Activated naive CD8-positive, alpha-beta T cell treated with anti-CD3 and anti-CD28 coated beads, Interleukin-2, amount 50 U/mL, for 24 hours (primary cell): ENCODE measurements around the gene C13orf42.
"Not testable (repeated sequence)": the region's sequence is repeated elsewhere in the genome, so short reads cannot be mapped to it uniquely, and the experiment has no call there.

Experiments
- ATAC-seq: fragments of 150-1000 bp; cut with Tn5 transposase; one replicate; pipeline ENCODE4 v1.10.0; 2021
- DNase-seq: peaks from one replicate; pipeline ENCODE4 v3.0.0; 2021
- H3K27ac Mint-ChIP-seq: one replicate; pipeline ENCODE4 v1.8.0; 2021; ENCODE audit warnings: mild to moderate bottlenecking, mixed read lengths
- H3K27me3 Mint-ChIP-seq: one replicate; pipeline ENCODE4 v1.8.0; 2021; ENCODE audit warnings: mixed read lengths
- H3K36me3 Mint-ChIP-seq: one replicate; pipeline ENCODE4 v1.8.0; 2021; ENCODE audit warnings: low read depth, mixed read lengths
- H3K4me1 Mint-ChIP-seq: one replicate; pipeline ENCODE4 v1.8.0; 2021; ENCODE audit warnings: mixed read lengths
- H3K4me3 Mint-ChIP-seq: one replicate; pipeline ENCODE4 v1.8.0; 2021; ENCODE audit warnings: mild to moderate bottlenecking, moderate library complexity, mixed read lengths
- H3K9me3 Mint-ChIP-seq: one replicate; pipeline ENCODE4 v1.8.0; 2021; ENCODE audit warnings: mixed read lengths

C13orf42 gene

GRCh38 chr13:51137250-51137649 lies 26.2 kb upstream of the C13orf42 start:
- ATAC-seq, result no peak
- peaks cover 4% of the 10 kb centered on the region for H3K27me3 Mint-ChIP-seq
- H3K9me3 Mint-ChIP-seq, result no peaks in the 10 kb centered on the region
- H3K4me1 Mint-ChIP-seq, result no peaks in the 10 kb centered on the region
- no peak overlapping the region for H3K27ac Mint-ChIP-seq
- no peak overlapping the region for H3K4me3 Mint-ChIP-seq
- H3K36me3 Mint-ChIP-seq, result no peaks in the 10 kb centered on the region
- DNase-seq, result no peak

GRCh38 chr13:51136276-51136980 lies 25.4 kb upstream of the C13orf42 start:
- H3K4me1 Mint-ChIP-seq, result no peaks in the 10 kb centered on the region
- ATAC-seq, result no peak
- H3K4me3 Mint-ChIP-seq, result no peak overlapping the region
- H3K9me3 Mint-ChIP-seq, result no peaks in the 10 kb centered on the region
- DNase-seq, result no peak
- peaks cover 4% of the 10 kb centered on the region for H3K27me3 Mint-ChIP-seq
- H3K27ac Mint-ChIP-seq, result no peak overlapping the region
- no peaks in the 10 kb centered on the region for H3K36me3 Mint-ChIP-seq

- DNase-seq, result no peak
- peaks cover 13% of the 10 kb centered on the region for H3K9me3 Mint-ChIP-seq
- no peak for ATAC-seq
- no peaks in the 10 kb centered on the region for H3K36me3 Mint-ChIP-seq
- H3K4me3 Mint-ChIP-seq, result no peak overlapping the region
- H3K27me3 Mint-ChIP-seq, result peaks cover 4% of the 10 kb centered on the region
- H3K27ac Mint-ChIP-seq, result no peak overlapping the region
- no peaks in the 10 kb centered on the region for H3K4me1 Mint-ChIP-seq
Measured at GRCh38 chr13:51134763-51135365, 23.8 kb upstream of the C13orf42 start.

GRCh38 chr13:51130348-51130747 lies 19.3 kb upstream of the C13orf42 start:
- no peak overlapping the region for H3K27ac Mint-ChIP-seq
- ATAC-seq (no peak), DNase-seq (no peak)
- H3K4me3 Mint-ChIP-seq, result no peak overlapping the region
- H3K4me1 Mint-ChIP-seq, result peaks cover 3% of the 10 kb centered on the region
- H3K9me3 Mint-ChIP-seq, result peaks cover 19% of the 10 kb centered on the region
- H3K27me3 Mint-ChIP-seq, result peaks cover 4% of the 10 kb centered on the region
- no peaks in the 10 kb centered on the region for H3K36me3 Mint-ChIP-seq

GRCh38 chr13:51125495-51126226 lies 14.6 kb upstream of the C13orf42 start:
- Mint-ChIP-seq H3K4me3 (no peak overlapping the region), H3K4me1 (peaks cover 16% of the 10 kb centered on the region), H3K36me3 (no peaks in the 10 kb centered on the region), H3K27me3 (peaks cover 12% of the 10 kb centered on the region), H3K9me3 (peaks cover 14% of the 10 kb centered on the region), H3K27ac (no peak overlapping the region)
- DNase-seq, result peak; percentile 48
- peak; percentile 35 for ATAC-seq

- peak; percentile 8 for DNase-seq
- Mint-ChIP-seq H3K36me3 (no peaks in the 10 kb centered on the region), H3K27me3 (peaks cover 12% of the 10 kb centered on the region), H3K4me1 (peaks cover 16% of the 10 kb centered on the region), H3K9me3 (no peaks in the 10 kb centered on the region), H3K27ac (no peak overlapping the region), H3K4me3 (no peak overlapping the region)
- ATAC-seq, result peak; percentile 85
Measured at GRCh38 chr13:51122868-51123566, 11.9 kb upstream of the C13orf42 start.

- H3K27ac Mint-ChIP-seq, ATAC-seq, H3K4me3 Mint-ChIP-seq, H3K36me3 Mint-ChIP-seq: not testable (repeated sequence)
- peaks cover 14% of the 10 kb centered on the region for H3K27me3 Mint-ChIP-seq
- DNase-seq, result peak; percentile 40
- peaks cover 11% of the 10 kb centered on the region for H3K9me3 Mint-ChIP-seq
- H3K4me1 Mint-ChIP-seq, result peaks cover 16% of the 10 kb centered on the region
Measured at GRCh38 chr13:51120873-51121272, 9.8 kb upstream of the C13orf42 start.

GRCh38 chr13:51118809-51119431 lies 7.8 kb upstream of the C13orf42 start:
- DNase-seq (no peak), ATAC-seq (no peak)
- no peaks in the 10 kb centered on the region for H3K36me3 Mint-ChIP-seq
- H3K27me3 Mint-ChIP-seq, result peaks cover 11% of the 10 kb centered on the region
- H3K4me3 Mint-ChIP-seq, result no peak overlapping the region
- no peak overlapping the region for H3K27ac Mint-ChIP-seq
- H3K4me1 Mint-ChIP-seq, result peaks cover 13% of the 10 kb centered on the region
- H3K9me3 Mint-ChIP-seq, result peaks cover 11% of the 10 kb centered on the region

GRCh38 chr13:51113969-51114368 lies 2.9 kb upstream of the C13orf42 start:
- no peaks in the 10 kb centered on the region for H3K36me3 Mint-ChIP-seq
- DNase-seq (no peak), ATAC-seq (no peak)
- no peak overlapping the region for H3K4me3 Mint-ChIP-seq
- H3K9me3 Mint-ChIP-seq, result peaks cover 11% of the 10 kb centered on the region
- H3K4me1 Mint-ChIP-seq, result no peaks in the 10 kb centered on the region
- H3K27me3 Mint-ChIP-seq, result peaks cover 6% of the 10 kb centered on the region
- no peak overlapping the region for H3K27ac Mint-ChIP-seq

- no peaks in the 10 kb centered on the region for H3K4me1 Mint-ChIP-seq
- H3K36me3 Mint-ChIP-seq, result no peaks in the 10 kb centered on the region
- H3K9me3 Mint-ChIP-seq, result peaks cover 11% of the 10 kb centered on the region
- no peak for ATAC-seq
- DNase-seq, result no peak
- peaks cover 6% of the 10 kb centered on the region for H3K27me3 Mint-ChIP-seq
- no peak overlapping the region for H3K4me3 Mint-ChIP-seq
- H3K27ac Mint-ChIP-seq, result no peak overlapping the region
Measured at GRCh38 chr13:51113186-51113881, 2.3 kb upstream of the C13orf42 start.

GRCh38 chr13:51112771-51113170 lies 1.7 kb upstream of the C13orf42 start:
- no peak for DNase-seq
- Mint-ChIP-seq H3K4me3 (no peak overlapping the region), H3K9me3 (peaks cover 10% of the 10 kb centered on the region), H3K27ac (no peak overlapping the region), H3K27me3 (peaks cover 6% of the 10 kb centered on the region), H3K4me1 (no peaks in the 10 kb centered on the region), H3K36me3 (no peaks in the 10 kb centered on the region)
- peak; percentile 36 for ATAC-seq

GRCh38 chr13:51111997-51112396 lies 923 bp upstream of the C13orf42 start:
- ATAC-seq, result no peak
- DNase-seq, result no peak
- no peak overlapping the region for H3K27ac Mint-ChIP-seq
- no peak overlapping the region for H3K4me3 Mint-ChIP-seq
- peaks cover 6% of the 10 kb centered on the region for H3K27me3 Mint-ChIP-seq
- no peaks in the 10 kb centered on the region for H3K4me1 Mint-ChIP-seq
- H3K36me3 Mint-ChIP-seq, result no peaks in the 10 kb centered on the region
- peaks cover 2% of the 10 kb centered on the region for H3K9me3 Mint-ChIP-seq

- Mint-ChIP-seq H3K27ac (no peak overlapping the region), H3K27me3 (peaks cover 8% of the 10 kb centered on the region), H3K4me1 (no peaks in the 10 kb centered on the region), H3K9me3 (no peaks in the 10 kb centered on the region), H3K36me3 (no peaks in the 10 kb centered on the region), H3K4me3 (no peak overlapping the region)
- no peak for DNase-seq
- ATAC-seq, result no peak
Measured at GRCh38 chr13:51107996-51108395, 3.1 kb downstream of the C13orf42 start.

GRCh38 chr13:51105046-51105445 lies 6.0 kb downstream of the C13orf42 start:
- no peaks in the 10 kb centered on the region for H3K9me3 Mint-ChIP-seq
- no peak for DNase-seq
- no peak overlapping the region for H3K27ac Mint-ChIP-seq
- peaks cover 16% of the 10 kb centered on the region for H3K27me3 Mint-ChIP-seq
- H3K4me3 Mint-ChIP-seq, result no peak overlapping the region
- H3K4me1 Mint-ChIP-seq, result no peaks in the 10 kb centered on the region
- H3K36me3 Mint-ChIP-seq, result no peaks in the 10 kb centered on the region
- ATAC-seq, result no peak
